Pancreas (tissue), 10 donors: ENCODE measurements around the gene LRRC75A. TPM values are rescaled to one million over a fixed set of nuclear protein-coding genes. Genes with fewer than 3 reads are reported as not detected.
"Not testable (repeated sequence)": the region's sequence is repeated elsewhere in the genome, so short reads cannot be mapped to it uniquely, and the experiment has no call there.

ENCODE experiments used
- ATAC-seq, 4 donors: fragments of 200-7000 bp; cut with Tn5 transposase; one replicate each; pipeline versions ENCODE4 v1.8.0 to v1.9.1; 2020; ENCODE audit warnings: mild to moderate bottlenecking in 4 of 4, moderate library complexity in 4 of 4
- DNase-seq, 6 donors: peaks; one replicate each; pipeline ENCODE4 v3.0.0-alpha.2; 2020
- FAIRE-seq: peaks from 2 replicates; lab custom pipeline; 2012; peaks lifted over from hg19 to GRCh38; lab: Jason Lieb, UNC
- H3K27ac ChIP-seq, 4 donors: fragments of 200-600 bp; sonication (generic); 1 replicate in 3 of 4; 2 replicates in 1 of 4; pipeline versions ENCODE4 v1.5.0 to v1.8.0; 2020
- H3K27me3 ChIP-seq, 4 donors: fragments of 200-600 bp; one replicate each; pipeline ENCODE4 v1.8.0; 2021
- H3K36me3 ChIP-seq, 3 donors: fragments of 200-600 bp; sonication (generic) in 1 of 3; one replicate each; pipeline versions ENCODE4 v1.5.0 to v1.8.0; 2020 to 2021
- H3K4me1 ChIP-seq, 3 donors: fragments of 200-600 bp; one replicate each; pipeline ENCODE4 v1.8.0; 2021
- H3K4me3 ChIP-seq, 4 donors: fragments of 200-600 bp; sonication (generic) in 2 of 4; one replicate each; pipeline versions ENCODE4 v1.5.0 to v1.8.0; 2020 to 2021
- H3K9me3 ChIP-seq, 4 donors: fragments of 200-600 bp; one replicate each; pipeline ENCODE4 v1.8.0; 2021
- WGBS, 2 donors: extraction: QIAGEN DNeasy Blood & Tissue Kit; methylation state at CpG; one replicate each; pipeline ENCODE4 v1.1.7; 2013; 5-methylcytosine and 5-hydroxymethylcytosine counted together
- intact Hi-C, 3 donors: fragments of 100-400 bp; cut with DNase I; formaldehyde crosslinking; loops; one replicate each; pipeline versions ENCODE4 v1.11.1 to v1.14.2; 2022
- polyA plus RNA-seq, 2 donors: library from polyadenylated mRNA; stranded (reverse); fragments of 200-250 nt; gene quantifications; one replicate each; pipeline ENCODE4 v1.2.3, GENCODE V29; 2013
- total RNA-seq, 6 donors: library from RNA; stranded (reverse); fragmentation: NEBNext Ultra II Directional in 4 of 6; extraction: Animal tissue kit (Norgen Biotek cat#: 25700) in 4 of 6; gene quantifications; one replicate each; pipeline versions ENCODE4 v1.2.1 to v1.2.4, GENCODE V29; 2021 to 2023
- TF ChIP-seq, protein P1 (sequence below), 4 donors: fragments of 200-600 bp; sonication (generic) in 3 of 4; IDR thresholded peaks; one replicate each; pipeline versions ENCODE4 v1.5.0 to v1.8.0; 2021; ENCODE audit warnings: antibody characterized with exemption in 4 of 4
- donor health status: healthy with polysubstance abuse.
- donor health status: DM: no; HTN: no; CAD: no; lungs with moderate emphysema.
- donor health status: DM: no; HTN: no; CAD: no.
- donor health status: control.
- donor health status: control.
- donor health status: Bipolar disorder and iron deficiency.
- donor health status: DM: yes; HTN: yes; CAD: no.
- donor health status: DM: no; HTN: no; CAD: no.
- donor health status: DM: no; HTN: no; CAD: no.
- donor health status: DM: yes; HTN: yes; CAD: no.

Gene LRRC75A
- total and polyA plus RNA-seq, 8 donors: 0.95 to 4.0 (median 2.0) TPM

- H3K9me3 ChIP-seq: no peaks in the 10 kb centered on the region
- intact Hi-C loops: no loop called here
- TF ChIP-seq, protein P1, sequence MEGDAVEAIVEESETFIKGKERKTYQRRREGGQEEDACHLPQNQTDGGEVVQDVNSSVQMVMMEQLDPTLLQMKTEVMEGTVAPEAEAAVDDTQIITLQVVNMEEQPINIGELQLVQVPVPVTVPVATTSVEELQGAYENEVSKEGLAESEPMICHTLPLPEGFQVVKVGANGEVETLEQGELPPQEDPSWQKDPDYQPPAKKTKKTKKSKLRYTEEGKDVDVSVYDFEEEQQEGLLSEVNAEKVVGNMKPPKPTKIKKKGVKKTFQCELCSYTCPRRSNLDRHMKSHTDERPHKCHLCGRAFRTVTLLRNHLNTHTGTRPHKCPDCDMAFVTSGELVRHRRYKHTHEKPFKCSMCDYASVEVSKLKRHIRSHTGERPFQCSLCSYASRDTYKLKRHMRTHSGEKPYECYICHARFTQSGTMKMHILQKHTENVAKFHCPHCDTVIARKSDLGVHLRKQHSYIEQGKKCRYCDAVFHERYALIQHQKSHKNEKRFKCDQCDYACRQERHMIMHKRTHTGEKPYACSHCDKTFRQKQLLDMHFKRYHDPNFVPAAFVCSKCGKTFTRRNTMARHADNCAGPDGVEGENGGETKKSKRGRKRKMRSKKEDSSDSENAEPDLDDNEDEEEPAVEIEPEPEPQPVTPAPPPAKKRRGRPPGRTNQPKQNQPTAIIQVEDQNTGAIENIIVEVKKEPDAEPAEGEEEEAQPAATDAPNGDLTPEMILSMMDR (IDR thresholded peaks at IDR 0.05): no peak
- H3K27ac ChIP-seq: no peak overlapping the region
- H3K4me3 ChIP-seq: peak overlapping the region in 2 of 4 donors; percentile 77 to 94
- FAIRE-seq (no peak), DNase-seq (peak in 1 of 6 donors; percentile 9), ATAC-seq (no peak)
- H3K27me3 ChIP-seq: no peaks in the 10 kb centered on the region
- WGBS, 2 donors: 68 to 79% methylated on average over 3 of the region's 3 CpGs
- peaks cover 20 to 52% (median 32%) of the 10 kb centered on the region in 3 donors for H3K4me1 ChIP-seq
- peaks cover 0 to 28% (median 7%) of the 10 kb centered on the region in 3 donors for H3K36me3 ChIP-seq
Measured at GRCh38 chr17:16440901-16441629, 50.9 kb downstream of the LRRC75A start.

GRCh38 chr17:16440354-16440753, 51.6 kb downstream of the LRRC75A start:
- H3K27ac ChIP-seq: peak overlapping the region in 2 of 4 donors; percentile 86 to 89

GRCh38 chr17:16439811-16440351, 52.1 kb downstream of the LRRC75A start:
- FAIRE-seq (no peak), DNase-seq (peak in 3 of 6 donors; percentile 28 to 58 (median 57)), ATAC-seq (peak; percentile 2 to 23 (median 10))
- intact Hi-C loops: no loop called here
- Histone ChIP-seq H3K4me1 (peaks cover 16 to 47% (median 32%) of the 10 kb centered on the region in 3 donors), H3K27me3 (no peaks in the 10 kb centered on the region), H3K9me3 (no peaks in the 10 kb centered on the region), H3K36me3 (peaks cover 0 to 28% (median 7%) of the 10 kb centered on the region in 3 donors), H3K4me3 (peak overlapping the region; percentile 77 to 96 (median 94)), H3K27ac (peak overlapping the region; percentile 62 to 89 (median 84))
- TF ChIP-seq, protein P1 (IDR thresholded peaks at IDR 0.05): no peak
- 2 to 4% methylated on average over 10 of the region's 10 CpGs for WGBS, 2 donors

More at GRCh38 chr17:16440354-16440753, 51.6 kb downstream of the LRRC75A start:
- H3K4me3 ChIP-seq: peak overlapping the region in 3 of 4 donors; percentile 77 to 95 (median 94)
- intact Hi-C loops, FAIRE-seq, ATAC-seq, H3K27me3 ChIP-seq, H3K9me3 ChIP-seq: not testable (repeated sequence)
- WGBS, 2 donors: 39 to 62% methylated on average over 5 of the region's 5 CpGs
- H3K4me1 ChIP-seq: peaks cover 19 to 52% (median 32%) of the 10 kb centered on the region in 3 donors
- H3K36me3 ChIP-seq: peaks cover 0 to 28% (median 7%) of the 10 kb centered on the region in 3 donors
- DNase-seq: peak in 1 of 6 donors; percentile 8

DNA sequence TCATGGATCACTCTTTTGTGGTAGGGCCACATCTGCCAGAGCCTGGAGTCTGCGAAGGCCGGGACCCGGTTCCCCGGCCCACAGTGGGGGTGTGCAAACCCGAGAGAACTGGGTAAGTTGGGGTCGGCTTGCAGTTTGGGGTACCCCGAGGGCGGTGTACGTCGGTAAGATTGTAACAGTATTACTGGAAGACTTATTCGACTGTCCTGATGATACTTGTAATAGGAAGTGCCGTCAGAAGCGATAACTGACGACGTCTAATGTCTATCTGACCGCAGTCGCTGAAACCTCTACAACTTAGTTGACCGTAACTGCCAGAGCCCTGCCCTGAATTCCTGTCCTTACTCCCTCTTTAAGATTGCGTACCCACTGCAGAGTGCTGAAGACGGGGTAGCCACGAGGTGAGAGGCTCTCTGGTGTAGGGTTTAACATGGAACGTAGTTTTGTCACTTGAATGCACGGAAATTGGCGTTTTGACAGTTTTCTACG, 52.6 kb downstream of the LRRC75A start:
- peak in 2 of 6 donors; percentile 24 to 79 for DNase-seq
- peaks cover 16 to 43% (median 29%) of the 10 kb centered on the region in 3 donors for H3K4me1 ChIP-seq
- no peaks in the 10 kb centered on the region for H3K27me3 ChIP-seq
- WGBS, 2 donors: 0% methylated on average over 25 of the region's 25 CpGs
- H3K9me3 ChIP-seq: no peaks in the 10 kb centered on the region
- peak overlapping the region; percentile 62 to 89 (median 84) for H3K27ac ChIP-seq
- peak overlapping the region; percentile 77 to 96 (median 94) for H3K4me3 ChIP-seq
- H3K36me3 ChIP-seq: peaks cover 0 to 28% (median 7%) of the 10 kb centered on the region in 3 donors
- intact Hi-C loops: no loop called here
- TF ChIP-seq, protein P1 (IDR thresholded peaks at IDR 0.05): no peak
- ATAC-seq: peak; percentile 10 to 28 (median 22)
- no peak for FAIRE-seq

GRCh38 chr17:16438557-16439302, 53.3 kb downstream of the LRRC75A start:
- WGBS, 2 donors: 0% methylated on average over 45 to 46 of the region's 46 CpGs
- H3K27ac ChIP-seq: peak overlapping the region; percentile 62 to 89 (median 84)
- FAIRE-seq (peak; percentile 73), ATAC-seq (peak; percentile 87 to 94 (median 90)), DNase-seq (peak; percentile 89 to 97 (median 96))
- TF ChIP-seq, protein P1 (IDR thresholded peaks at IDR 0.05): no peak
- peaks cover 16 to 37% (median 23%) of the 10 kb centered on the region in 3 donors for H3K4me1 ChIP-seq
- H3K9me3 ChIP-seq: no peaks in the 10 kb centered on the region
- intact Hi-C loops: no loop called here
- peak overlapping the region; percentile 77 to 96 (median 94) for H3K4me3 ChIP-seq
- H3K27me3 ChIP-seq: no peaks in the 10 kb centered on the region
- peaks cover 0 to 28% (median 7%) of the 10 kb centered on the region in 3 donors for H3K36me3 ChIP-seq
